Mesenteric fat pad (tissue), 1 donor: ENCODE results near the gene ANTXR2. TPM values are rescaled to one million over a fixed set of nuclear protein-coding genes. Genes with fewer than 3 reads are reported as not detected.
"Not testable (repeated sequence)": the region's sequence is repeated elsewhere in the genome, so short reads cannot be mapped to it uniquely, and the experiment has no call there.

Source experiments
- DNase-seq: peaks from one replicate; pipeline ENCODE4 v3.0.0-alpha.2; 2020; ENCODE audit warnings: low spot score
- total RNA-seq: library from RNA; stranded (reverse); fragmentation: NEBNext Ultra II Directional; extraction: Animal tissue kit (Norgen Biotek cat#: 25700); gene quantifications from one replicate; pipeline ENCODE4 v1.2.1, GENCODE V29; 2021
- donor health status: DM: yes; HTN: yes; CAD: no.

The ANTXR2 gene
- total RNA-seq, 1 donor from 2014 or later, result 197 TPM

DNA sequence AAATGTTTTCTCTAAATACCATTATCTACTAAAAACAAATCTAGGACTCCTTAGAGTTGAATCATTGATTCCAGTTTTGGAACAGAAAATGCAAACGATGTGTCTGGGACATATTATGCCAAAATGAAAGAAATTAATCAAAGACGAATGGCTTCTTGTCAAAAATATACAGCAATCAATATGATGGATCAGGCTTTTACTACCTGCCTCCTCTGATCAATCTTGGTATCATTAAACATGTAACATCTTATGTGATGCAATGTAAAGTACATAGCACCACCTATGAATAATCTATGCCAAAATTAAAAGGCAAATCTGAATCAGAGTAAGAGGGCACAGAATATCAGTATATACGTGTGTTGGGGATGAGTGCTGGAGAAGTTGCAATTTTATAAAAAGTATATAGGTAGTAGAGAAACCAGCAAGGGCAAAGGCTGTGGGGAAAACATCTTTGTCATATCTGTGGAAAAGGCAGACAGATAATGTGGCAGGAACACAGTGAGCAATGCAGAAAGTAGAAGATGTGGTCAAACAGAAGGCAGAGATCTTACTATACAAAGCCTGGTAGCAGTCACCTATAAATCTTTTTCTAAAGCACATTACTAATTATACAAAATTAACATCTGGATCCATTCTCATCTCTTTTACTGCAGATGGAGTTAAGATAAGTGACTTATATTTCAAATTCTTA, 152.7 kb downstream of the ANTXR2 start:
- no peak for DNase-seq

DNA sequence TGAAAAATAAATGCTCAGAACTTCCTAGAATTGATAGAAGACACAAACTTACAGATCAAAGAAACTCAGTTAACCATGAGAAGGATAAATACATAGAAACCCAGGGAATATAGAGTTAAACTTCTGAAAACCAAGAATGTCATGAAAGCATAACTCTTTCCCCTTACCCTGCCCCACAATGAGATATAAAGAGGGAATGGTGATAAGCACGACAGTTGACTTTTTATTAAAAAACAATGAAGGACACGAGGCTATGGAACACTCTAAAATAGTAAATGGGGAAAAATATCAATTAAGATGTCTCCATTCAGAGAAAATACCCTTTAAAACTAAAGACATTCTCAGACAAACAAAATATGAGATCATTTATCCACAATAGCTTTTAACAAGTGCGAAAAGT, 154.7 kb downstream of the ANTXR2 start:
- no peak for DNase-seq

DNA sequence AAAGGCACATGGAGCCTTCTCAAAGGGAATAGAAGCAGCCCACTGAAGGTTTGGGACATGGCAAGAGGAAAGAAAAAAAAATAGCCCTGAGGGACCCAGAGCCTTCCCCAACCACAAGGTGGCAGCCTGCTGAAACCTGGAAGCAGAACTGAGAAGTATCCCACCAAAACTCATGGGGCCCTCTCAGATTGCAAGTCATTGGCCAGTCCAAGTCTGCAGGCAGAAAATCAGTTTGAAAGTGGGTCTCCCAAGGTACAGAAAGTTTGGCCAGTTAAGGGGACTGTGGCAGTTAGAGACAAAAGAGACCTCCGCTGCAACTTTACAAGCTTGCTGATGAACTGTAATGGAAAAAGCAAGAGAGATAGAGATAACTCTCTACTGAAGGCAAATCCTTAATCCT, 155.8 kb downstream of the ANTXR2 start:
- no peak for DNase-seq

DNA sequence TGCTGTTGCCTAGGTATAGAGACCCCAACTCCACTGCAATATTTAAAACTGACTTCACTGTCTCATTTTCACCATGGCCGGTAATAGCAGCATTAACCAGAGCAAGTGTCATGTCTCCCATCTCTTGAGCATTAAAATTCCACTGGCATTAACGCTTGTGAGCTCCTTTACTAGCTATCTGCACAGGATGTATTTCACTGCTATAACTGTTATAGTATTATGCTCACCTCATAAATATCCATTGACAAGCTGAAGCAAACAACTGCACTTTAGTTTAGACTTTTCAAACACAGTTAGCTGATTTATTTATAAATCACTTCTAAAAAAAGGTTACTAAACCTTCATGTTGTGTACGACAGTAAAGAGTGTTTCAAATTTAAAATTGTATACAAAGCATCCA, 157.8 kb downstream of the ANTXR2 start:
- DNase-seq, result no peak

DNA sequence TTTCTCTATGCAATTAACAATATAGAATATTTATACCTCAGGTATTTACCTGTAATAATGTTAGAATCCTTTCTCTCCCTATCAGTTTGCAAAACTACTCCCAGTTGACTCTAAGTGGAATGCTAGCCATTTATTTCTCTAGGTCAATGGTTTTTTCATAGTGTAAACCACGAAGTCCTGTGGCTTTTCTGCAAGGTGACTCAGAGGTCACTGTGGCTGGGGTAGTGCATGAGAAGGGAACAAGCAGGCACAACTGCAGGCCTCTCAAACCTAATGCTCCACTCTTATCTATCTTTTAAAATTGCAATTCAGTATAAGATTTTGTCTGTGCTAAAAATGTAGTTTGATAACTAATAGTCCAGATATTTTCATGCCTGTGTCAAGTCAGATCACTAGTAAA, 159.4 kb downstream of the ANTXR2 start:
- no peak for DNase-seq

DNA sequence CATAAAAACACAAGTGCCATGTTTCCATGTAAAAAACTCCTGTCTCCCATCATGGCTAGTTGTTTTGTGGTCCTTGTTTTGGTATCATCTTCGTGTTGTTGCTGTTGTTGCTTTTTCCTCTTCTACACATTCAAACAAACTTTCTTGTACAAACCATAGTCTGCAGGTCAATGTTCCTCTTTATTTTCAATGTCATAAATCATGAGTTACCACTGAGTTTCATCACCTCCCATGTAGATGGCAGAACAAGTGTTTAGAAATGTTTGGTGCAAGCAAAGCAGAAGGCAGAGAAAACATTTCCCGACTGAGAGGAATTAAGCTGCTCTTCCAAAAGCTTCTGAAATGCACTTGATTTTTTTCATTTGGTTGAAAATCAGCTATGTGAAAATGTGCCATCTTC, 166.0 kb downstream of the ANTXR2 start:
- no peak for DNase-seq

DNA sequence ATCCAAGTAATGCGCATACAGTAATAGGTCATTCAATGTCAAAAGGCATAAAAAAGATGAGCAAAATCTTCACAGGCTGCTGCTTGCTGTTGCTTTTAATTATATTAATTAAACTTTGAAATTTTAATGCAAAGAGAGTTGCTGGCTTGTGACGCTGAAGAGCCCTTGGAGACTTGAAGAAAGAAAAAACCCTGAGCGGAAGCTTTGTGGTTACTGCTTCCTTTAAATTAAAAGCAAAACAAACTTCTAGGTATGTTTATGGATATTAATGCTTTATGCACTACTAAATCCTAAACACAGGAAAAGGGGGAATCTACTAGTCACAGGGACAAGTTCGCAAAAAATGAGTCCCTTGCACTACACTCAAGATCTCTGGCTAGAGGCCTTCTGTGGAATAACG, 166.7 kb downstream of the ANTXR2 start:
- no peak for DNase-seq

DNA sequence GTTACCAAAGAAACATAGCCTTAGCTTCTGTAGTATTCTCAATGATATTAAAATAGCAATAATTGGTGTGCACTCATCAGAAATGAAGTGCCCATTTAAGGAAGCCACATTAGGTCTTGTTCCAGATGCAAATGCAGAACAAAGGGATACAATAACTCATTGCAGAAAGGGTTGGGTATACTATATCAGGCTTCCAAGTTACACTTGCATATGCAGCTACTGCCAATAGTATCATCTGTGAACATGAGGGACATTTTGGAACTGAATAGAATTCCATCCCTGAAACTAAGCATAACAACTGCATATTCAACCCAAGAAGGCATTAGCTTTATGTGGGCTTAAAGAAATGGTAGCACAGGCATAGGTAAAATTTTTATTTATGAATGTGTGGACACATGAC, 167.8 kb downstream of the ANTXR2 start:
- DNase-seq, result no peak

DNA sequence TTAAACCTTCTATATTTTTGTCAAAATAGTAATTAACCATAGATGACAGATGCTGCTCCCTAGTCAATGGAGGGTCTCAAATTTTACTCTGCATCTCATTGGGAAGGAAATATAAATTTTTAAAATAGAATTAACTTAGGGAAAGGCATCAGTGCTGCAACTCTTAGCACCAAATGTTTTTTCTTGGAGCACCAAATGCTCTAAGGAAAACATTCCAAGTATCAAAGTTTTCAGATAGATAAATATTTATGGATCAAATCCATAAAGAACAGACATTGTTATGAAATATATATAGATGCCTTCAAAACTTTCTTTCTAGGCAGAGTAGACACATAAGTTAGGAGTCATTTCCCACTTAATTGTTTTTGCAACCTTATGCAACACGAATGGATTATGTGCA, 168.7 kb downstream of the ANTXR2 start:
- no peak for DNase-seq

DNA sequence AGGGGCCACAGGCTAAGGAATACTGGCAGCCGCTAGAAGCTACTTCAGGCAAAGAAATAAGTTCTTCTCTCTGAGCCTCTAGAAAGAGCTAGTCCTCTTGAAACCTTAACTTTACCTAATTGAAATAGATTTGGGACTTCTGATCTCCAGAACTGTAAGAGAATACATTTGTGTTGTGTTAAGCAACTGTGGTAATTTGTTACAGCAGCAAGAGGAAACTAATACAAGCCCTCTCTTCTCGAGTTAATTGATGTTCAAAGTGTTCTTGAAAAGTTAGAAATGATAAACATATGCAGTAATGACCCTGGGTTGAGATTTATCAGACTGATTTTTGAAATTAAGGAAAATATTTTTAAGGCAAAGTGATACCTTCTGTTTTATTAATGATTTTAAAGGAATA, 172.8 kb downstream of the ANTXR2 start:
- no peak for DNase-seq

DNA sequence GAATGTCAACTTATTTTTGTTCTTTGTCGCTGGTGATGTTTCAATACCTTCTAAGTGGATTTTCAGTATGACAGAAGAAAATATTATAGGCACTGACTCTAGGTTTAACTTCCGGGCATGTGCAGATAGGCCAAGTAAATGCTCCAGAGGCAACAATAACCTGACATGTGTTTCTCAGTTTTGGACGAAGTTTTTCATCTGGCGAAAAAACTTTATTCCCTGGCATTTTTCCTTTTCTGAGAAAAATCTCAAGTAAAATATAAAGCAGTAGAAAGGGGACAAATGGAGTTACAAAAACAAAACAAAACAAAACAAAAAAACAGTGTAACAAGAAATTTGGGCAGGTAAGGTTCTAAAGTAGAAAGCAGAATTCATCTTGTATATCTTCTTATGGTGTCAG, 173.5 kb downstream of the ANTXR2 start:
- DNase-seq, result no peak

DNA sequence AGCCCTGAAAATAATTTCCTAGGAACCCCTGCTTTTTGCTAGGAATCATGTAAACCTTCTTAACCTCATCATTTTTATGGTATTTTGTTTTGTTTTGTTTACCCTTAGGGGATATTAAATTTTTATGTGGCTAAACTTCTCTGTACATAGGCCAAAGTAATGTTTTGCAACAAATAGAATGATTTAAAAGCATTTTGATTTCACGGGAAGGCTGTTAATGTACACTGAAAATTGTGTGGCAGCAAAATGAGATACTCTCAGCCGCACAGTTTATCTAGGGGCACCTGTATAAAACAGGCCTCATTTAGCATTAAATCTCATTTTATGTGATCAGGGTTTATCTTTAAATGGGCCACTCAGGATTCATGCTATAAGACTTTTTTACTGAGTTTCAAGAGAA, 175.0 kb downstream of the ANTXR2 start:
- no peak for DNase-seq

DNA sequence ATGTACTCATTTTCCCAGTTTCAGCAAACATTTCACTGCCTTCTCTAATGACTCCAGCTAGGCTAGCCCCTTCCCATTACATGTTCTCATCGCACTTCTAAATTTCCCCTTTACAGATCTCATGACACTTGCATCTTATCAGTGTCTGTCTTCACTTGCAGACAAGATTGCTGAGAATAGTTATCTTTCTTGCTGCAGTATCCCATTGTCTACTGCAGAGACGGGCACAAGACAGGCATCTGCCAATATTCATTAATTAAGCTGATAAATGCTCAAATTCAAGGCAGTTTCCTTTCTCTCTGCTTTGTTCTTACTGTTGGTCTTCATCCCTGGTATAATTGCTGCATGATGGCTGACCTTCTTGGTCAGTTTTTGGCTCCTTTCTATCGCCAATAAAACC, 175.9 kb downstream of the ANTXR2 start:
- no peak for DNase-seq

DNA sequence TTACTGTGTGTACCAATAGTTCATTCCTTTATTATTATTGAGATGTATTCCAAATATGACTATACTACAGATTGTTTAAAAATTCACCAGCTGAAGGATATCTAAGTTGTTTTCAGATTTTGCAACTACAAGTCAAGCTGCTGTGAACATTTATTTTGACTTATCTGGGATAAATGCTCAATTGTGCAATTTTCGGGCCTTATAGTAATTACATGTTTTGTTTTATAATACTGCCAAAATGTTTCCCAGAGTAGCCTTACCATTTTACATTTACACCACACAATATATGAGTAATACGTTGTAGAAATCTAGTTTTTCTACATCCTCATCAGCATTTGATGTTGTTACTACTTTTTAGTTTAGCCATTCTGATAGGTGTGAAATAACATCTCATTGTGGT, 179.6 kb downstream of the ANTXR2 start:
- no peak for DNase-seq

DNA sequence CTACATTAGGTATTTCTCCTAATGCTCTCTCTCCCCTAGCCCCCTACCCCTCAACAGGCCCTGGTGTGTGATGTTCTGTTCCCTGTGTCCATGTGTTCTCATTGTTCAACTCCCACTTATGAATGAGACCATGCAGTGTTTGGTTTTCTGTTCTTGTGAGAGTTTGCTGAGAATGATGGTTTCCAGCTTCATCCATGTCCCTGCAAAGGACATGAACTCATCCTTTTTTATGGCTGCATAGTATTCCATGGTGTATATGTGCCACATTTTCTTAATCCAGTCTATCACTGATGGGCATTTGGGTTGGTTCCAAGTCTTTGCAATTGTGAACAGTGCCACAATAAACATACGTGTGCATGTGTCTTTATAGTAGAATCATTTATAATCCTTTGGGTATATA, 184.0 kb downstream of the ANTXR2 start:
- not testable (repeated sequence) for DNase-seq

DNA sequence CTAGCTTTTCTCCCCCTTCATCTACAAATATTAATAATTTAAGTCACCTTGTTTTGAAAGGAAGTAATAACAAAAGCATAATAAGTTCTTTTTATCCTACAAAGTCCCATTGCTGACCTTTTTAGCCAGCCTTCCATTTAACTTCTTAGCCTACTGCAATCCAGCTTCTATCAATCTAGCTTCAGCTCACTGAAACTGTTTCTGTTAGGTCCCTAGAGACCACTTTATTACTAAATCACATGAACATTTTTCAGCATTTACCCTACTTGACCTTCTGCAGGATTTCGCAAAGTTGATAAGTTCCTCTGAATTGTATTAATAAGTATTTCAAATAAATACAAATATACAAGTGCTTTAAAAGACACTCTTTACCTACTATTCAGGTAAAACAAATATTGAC, 186.5 kb downstream of the ANTXR2 start:
- DNase-seq, result no peak

DNA sequence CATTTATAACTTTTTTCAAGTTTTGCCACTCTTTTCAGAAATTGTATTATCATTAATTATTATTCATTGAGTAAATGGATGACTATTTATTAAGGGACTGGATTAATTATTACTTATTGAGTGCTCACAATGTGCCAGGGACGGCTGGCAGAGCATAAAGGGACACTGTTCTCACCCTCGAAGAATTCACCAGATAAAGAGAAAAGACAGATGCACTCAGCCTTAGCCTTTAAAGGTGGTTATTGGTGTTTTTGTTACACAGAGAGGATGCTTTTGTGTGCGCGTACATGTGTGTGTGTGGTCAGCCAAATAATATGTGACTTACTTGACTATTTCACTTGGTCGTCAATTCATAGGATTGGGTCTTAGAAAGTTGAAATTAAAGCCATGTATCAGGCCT, 187.0 kb downstream of the ANTXR2 start:
- no peak for DNase-seq

DNA sequence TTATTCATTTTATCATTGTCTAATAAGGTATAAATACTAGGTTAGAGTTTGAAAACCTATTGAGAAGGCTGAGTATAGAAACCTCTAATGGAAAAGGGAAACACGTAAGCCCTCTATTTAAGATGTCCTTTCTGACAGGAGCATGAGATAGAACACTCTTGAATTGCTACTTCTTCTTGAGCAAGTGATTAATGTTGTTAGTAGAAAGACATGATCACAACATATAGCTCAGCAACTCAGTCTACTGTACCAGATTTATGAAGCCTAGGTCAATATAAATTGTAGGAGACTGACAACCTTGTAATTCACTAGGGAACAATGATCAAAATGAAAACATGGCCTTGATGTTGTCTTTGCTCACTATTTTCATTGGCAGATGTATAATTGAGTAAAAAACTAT, 189.7 kb downstream of the ANTXR2 start:
- no peak for DNase-seq

DNA sequence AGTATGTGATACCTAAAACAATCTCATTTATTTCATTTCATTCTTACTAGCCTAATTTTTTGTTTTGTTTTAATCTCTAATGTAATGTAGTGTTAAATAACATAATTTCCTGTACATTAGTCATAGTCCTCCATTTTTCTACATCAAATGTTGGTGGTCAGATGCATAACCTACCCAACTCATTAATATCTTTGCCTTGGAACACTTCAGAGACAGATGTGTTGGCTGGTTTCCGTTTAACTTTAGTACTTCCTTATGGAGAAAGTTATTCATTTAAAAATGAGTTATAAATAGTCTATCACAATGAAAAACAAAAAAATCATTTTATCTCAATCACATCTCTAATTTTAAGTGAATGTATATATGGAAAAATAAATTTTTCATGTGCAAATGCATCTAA, 190.2 kb downstream of the ANTXR2 start:
- no peak for DNase-seq

DNA sequence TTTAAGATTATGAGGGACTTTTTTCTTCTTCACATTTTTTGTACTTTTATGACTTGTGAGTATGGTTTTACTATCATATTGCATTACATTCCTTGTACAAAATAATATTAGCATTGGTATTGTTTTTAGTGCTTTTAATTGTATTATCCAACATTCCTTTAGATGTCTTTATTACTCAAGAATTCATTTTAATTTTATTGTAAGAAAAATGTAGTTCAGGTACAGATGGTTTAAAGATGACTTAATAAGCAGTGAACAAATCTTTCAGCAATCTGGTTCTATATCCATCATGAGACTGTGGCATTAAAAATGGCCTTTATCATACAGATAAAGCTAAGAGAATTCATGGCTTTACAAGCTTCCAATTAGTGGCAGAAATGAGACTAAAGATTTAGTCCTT, 191.6 kb downstream of the ANTXR2 start:
- no peak for DNase-seq

DNA sequence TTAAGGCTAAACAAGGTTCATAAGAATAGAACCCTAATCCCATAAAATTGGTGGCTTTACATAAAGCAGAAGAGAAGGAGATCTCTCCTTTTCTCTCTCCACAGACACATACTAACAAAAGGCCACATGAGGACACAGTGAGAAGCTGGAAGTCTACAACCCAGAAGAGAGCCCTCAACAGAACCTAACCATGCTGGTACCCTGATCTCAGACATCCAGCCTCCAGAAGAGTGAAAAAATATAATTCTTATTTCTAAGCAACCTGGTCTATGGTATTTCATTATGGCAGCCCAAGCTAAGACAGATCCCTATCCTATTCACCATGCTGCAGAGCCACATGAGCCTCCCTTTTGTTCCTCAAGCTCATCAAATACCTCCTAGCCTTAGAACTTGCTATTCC, 195.5 kb downstream of the ANTXR2 start:
- DNase-seq, result no peak

DNA sequence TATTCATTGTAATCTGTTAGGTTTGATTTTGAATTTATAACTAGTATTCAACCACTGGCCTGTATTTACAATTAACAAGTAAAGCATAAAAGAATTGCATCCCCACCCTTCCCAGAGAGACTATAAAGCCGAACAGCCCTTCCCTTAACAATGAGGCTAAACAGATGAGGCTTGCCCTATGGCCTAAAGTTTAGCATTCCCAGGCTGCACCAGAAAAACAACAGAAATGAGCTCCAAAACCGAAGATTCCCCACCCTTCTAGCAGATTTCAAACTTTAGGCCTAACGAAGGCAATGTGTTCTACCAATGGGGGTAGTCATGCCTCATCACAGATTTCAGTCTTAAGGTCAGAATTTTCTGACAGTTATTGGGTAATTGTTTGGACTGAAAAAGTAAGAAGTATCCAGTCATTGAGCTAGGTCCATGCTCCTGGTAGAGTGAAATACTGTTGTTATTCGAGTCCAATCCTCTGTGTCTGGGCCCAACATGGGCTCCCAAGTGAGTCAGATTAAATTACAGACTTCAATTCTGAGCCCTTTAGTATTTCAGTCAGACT, 197.6 kb downstream of the ANTXR2 start:
- DNase-seq, result no peak

DNA sequence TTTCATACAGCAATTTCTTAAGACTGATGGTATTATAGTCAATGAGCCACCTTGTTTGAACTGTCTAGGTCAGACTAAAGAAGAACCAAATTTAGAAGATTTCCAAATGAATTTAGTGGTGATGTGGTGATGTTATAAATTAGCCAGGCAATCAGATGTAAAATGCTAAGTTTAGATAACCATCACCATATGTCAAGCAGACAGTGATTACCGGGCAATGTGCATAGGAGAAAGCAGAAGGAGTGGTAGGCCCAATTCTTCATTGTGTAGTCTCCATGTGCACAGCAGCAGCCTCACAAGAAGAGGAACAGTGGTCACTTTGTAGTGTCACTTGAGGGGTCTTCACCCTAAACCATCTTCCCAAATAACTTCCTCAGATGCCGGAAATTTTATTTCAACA, 198.8 kb downstream of the ANTXR2 start:
- DNase-seq, result no peak

DNA sequence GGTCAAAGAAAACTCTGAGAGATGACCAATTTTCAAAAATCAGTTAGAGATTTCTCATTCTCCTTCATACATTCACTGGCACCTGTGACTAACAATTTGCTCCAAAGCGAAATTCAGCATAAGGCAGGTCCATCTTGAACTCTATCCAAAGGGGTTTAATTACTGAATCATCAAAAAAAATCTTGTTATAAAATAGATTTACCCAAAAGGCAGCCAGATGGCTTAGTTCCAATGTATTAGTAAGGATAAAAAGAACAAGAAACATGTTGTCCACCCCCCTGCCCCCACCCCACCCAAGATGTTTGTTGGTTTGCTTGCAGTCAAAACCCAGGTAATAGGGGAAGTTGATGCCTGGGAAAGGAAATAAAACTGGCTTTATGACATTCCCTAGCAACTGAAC, 200.3 kb downstream of the ANTXR2 start:
- no peak for DNase-seq
